NCI-H748 treated with DMSO at 0.1 percent for 48 hours (cell line): ENCODE measurements around the gene KRTAP21-1.
"Not testable (repeated sequence)": the region's sequence is repeated elsewhere in the genome, so short reads cannot be mapped to it uniquely, and the experiment has no call there.

Source experiments
- DNase-seq: peaks from one replicate; lab custom pipeline; 2025; lab: John Stamatoyannopoulos, UW

KRTAP21-1 gene

GRCh38 chr21:30755328-30755727, at the start of gene KRTAP21-1:
Gene KRTAP21-1 (minus strand): TSS chr21:30755428. CDS start chr21:30755378, 50 bp downstream.
- DNase-seq, result not testable (repeated sequence)

DNA sequence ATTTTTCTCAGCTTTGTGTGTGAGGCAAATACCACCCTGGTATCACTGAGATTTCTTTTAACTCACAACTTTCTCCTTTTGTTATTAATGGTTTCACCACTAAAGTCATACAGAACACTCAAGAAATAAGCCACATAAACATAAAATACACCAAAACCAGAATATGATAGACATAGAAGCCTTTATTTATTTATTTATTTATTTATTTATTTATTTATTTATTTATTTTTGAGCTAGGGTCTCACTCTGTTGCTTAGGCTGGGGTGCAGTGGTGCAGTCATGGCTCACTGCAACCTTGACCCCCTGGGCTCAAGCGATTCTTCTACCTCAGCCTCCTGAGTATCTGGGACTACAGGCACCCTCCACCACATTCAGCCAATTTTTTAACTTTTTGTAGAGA, 45.4 kb upstream of the KRTAP21-1 start:
- no peak for DNase-seq

GRCh38 chr21:30793581-30794314, 38.5 kb upstream of the KRTAP21-1 start:
- DNase-seq, result no peak

GRCh38 chr21:30779249-30779648, 24.0 kb upstream of the KRTAP21-1 start:
- DNase-seq, result no peak

GRCh38 chr21:30769724-30770431, 14.7 kb upstream of the KRTAP21-1 start:
- DNase-seq, result no peak

DNA sequence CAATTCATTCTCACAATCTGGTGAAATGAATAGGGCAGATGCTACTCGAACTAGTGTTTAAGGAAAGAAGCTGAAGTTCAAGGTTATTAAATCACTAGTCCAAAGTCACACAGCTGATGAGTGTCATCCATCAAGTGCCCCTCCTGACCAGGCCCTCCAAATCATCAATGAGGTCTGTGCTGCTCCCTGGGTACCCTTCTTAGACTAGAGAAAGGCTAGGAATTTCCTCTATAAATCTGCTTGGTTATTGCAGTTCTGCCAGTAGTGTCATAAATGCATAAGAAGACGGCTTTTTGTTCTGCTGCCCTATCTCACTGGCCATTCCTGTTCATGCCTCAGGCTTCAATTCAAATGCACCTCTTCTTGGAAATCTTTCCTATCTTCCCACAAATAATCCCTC, 5.5 kb upstream of the KRTAP21-1 start:
- no peak for DNase-seq

- DNase-seq, result no peak
These were observed 3.1 kb upstream of the KRTAP21-1 start for GRCh38 chr21:30758306-30758705.

DNA sequence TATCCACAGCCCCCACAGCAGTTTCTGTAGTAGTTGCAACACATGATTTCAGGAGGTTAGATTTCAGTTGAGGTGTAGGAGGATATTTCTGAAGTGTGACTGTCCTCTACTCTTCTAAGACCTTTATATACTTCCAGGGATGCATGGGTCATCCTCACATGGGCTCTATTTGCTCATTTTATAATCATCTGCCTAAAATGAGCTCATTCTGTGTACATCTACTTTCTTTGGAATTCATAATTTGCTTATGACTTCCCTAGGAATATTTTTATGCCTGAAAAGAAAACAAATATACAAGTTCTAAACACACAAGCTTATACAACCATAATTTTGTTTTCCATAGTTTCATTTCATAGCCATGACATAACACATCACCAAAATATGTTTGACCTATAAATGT, 8.1 kb downstream of the KRTAP21-1 start, which contains the start of gene KRTAP21-2:
Gene KRTAP21-2 (minus strand): TSS at position 101 of the 400 bp plus-strand sequence. CDS start 57 bp downstream, at position 44.
- no peak for DNase-seq

- DNase-seq, result no peak
These were observed 14.8 kb downstream of the KRTAP21-1 start for GRCh38 chr21:30740462-30740861.

GRCh38 chr21:30733026-30733425, 22.2 kb downstream of the KRTAP21-1 start:
- DNase-seq, result no peak

DNA sequence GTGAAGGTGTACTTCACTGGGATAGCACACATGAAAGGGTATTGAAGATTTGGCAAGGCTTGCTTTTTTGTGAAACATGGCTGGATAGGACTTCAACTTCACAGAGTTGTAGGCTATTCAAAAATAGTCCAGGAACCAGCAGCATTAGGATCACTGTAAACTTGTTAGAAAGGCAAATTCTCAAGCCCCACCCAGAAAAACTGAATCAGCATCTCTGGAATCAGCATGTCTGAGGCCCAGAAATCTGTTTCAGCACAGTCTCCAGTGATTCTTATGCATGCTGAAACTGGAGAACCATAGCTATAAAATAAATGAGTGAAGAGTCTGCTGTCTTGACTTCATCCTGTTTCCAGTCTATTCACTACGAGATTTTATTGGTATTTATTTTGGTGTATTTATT, 28.5 kb downstream of the KRTAP21-1 start:
- no peak for DNase-seq

DNA sequence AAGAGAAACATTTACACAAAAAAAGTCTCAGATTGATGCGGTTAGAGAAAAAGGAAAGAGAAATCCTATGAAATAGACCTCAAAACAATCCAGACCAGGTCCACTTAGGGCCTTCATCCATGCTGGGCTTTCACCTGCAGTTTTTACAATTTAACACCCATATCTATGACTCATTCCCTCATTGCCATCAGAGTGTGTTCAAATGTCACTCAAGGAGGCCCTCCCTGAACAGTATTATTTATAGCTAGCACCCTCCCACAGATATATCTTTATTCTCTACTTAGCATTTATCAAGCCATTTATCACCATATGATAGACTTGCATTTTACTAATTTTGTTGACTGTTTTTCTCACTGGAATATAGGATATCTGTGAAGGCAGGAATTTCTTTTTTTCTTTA, 35.8 kb downstream of the KRTAP21-1 start:
- DNase-seq, result no peak

DNA sequence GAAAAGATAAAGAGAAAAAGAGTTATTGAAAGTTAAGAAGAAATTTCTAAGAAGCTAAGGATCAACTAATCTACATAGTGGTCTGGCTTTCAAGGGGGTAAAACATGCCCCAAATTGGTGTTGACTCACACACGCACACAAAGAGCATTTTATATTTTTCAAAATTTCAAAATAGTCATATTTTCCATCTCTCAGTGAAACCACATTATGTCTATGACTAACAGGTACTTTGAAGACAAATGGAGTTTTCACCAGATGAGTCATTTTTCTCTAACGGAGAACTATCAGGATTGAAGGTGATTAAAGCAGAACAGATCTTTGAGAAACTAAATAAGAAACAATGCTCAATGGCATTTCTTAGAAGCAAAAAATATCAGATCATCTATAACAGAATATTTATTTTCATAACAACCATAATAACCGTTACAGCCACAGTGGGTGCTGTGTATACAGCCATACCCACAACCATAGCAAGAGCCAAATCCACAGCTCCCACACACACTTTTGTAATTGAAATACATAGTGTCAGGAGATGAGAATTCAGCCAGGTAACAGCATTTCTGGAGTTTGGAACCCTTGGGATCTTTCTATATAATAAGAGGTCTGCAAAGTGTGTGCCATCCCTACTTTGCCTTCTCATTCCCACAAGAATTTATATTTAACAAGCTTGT, 36.9 kb downstream of the KRTAP21-1 start, which contains the start of gene KRTAP21-3:
Gene KRTAP21-3 (minus strand): TSS at position 539 of the 671 bp plus-strand sequence. CDS start 18 bp downstream, at position 521.
- DNase-seq, result no peak

DNA sequence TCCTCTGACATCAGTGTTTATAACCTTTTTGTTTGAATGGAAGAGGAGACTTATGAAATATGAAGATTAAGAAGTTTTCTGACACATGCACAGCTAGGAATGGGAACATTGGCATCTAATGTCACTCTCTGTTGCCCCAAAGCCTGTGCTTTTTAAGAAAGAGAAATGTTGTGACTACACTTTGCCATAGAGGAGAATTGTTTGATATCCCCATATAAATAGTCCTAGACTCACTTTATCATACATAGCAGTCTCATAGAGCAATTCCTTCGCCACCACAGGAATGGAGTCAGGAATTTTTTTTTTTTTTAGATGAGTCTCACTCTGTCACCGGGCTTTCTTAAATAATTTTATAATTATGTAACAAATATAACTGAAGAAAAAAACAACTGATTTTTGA, 38.1 kb downstream of the KRTAP21-1 start:
- DNase-seq, result no peak

DNA sequence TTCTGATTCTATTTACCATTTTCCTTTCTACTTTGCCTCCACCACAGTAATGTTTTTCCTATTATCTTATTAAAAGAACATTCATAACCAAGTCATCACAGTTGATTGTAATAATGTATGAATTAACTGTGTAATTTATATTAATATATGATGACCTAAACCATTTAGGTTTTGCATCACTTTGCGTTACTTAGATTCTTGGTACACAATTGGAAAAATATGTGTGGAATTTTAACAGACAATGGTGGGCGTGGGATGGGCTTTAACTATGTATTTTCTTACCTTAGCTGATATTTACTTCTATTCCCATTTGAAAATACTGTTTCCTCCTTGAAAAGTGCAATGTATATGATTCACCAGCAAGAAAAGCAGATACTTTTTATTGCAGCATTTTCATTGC, 40.3 kb downstream of the KRTAP21-1 start:
- DNase-seq, result no peak

DNA sequence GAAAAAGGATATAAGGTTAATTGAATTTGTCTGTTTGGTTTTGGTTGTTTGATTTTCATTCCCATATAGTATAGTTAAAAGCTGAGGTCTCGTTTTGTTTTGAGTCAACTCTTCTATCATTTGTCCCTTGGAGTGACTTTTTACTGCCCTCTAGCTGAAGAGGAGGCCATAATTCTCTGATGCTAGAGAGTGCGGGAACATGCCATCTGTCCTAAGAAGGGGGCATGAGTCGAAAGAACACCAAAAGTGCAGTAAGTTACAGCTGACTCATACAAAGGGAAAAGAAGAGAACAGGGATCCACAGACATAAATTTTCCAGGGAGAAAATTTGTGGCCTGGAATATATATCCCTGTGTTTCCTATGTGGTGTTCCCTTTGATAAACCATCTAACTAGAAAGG, 40.8 kb downstream of the KRTAP21-1 start:
- no peak for DNase-seq

DNA sequence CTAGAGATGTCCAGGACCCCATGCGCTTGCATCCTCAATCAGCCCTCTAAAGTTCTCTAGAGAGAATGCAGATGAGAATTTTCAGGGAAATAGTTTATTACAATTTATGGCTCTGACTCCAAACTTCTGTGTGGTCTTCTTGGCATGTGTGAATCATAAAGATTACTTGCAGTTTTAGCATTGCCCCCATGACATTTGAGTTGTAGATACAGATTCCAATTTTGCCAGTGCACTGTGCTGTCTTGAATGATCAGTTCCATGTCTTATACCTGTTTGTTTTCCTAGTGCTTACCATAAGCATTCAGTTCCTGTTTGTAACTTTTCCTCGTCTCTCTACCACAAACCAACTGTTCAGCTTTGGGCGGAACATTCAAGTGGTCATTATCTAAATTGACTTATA, 41.5 kb downstream of the KRTAP21-1 start:
- no peak for DNase-seq

DNA sequence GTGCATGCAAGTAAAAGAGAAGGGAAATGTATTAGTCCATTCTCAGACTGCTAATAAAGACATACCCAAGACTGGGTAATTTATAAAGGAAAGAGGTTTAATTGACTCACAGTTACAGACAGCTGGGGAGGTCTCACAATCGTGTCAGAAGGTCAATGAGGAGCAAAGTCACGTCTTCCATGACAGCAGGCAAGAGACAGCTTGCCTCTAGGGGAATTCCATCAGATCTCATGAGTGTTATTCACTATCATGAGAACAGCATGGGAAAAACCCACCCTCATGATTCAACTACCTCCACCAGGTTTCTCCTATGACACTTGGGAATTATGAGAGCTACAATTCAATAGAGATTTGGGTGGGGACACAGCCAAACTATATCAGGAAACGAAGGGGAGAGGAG, 44.7 kb downstream of the KRTAP21-1 start:
- no peak for DNase-seq

- no peak for DNase-seq
These were observed 47.8 kb downstream of the KRTAP21-1 start for GRCh38 chr21:30707409-30707808.
